GM12872 (cell line): ENCODE data around the gene ITGA8.

ENCODE experiments used
- TF ChIP-seq, protein P1 (sequence below): IDR thresholded peaks from 3 replicates; pipeline ENCODE4 v1.5.1; 2011; ENCODE audit warnings: low read depth, mild to moderate bottlenecking, low read length, moderate library complexity; ENCODE audit not compliant: insufficient read depth

ITGA8 gene

GRCh38 chr10:15469111-15469510 is 250.6 kb downstream of the ITGA8 start:
- TF ChIP-seq, protein P1, sequence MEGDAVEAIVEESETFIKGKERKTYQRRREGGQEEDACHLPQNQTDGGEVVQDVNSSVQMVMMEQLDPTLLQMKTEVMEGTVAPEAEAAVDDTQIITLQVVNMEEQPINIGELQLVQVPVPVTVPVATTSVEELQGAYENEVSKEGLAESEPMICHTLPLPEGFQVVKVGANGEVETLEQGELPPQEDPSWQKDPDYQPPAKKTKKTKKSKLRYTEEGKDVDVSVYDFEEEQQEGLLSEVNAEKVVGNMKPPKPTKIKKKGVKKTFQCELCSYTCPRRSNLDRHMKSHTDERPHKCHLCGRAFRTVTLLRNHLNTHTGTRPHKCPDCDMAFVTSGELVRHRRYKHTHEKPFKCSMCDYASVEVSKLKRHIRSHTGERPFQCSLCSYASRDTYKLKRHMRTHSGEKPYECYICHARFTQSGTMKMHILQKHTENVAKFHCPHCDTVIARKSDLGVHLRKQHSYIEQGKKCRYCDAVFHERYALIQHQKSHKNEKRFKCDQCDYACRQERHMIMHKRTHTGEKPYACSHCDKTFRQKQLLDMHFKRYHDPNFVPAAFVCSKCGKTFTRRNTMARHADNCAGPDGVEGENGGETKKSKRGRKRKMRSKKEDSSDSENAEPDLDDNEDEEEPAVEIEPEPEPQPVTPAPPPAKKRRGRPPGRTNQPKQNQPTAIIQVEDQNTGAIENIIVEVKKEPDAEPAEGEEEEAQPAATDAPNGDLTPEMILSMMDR, result no peak

DNA sequence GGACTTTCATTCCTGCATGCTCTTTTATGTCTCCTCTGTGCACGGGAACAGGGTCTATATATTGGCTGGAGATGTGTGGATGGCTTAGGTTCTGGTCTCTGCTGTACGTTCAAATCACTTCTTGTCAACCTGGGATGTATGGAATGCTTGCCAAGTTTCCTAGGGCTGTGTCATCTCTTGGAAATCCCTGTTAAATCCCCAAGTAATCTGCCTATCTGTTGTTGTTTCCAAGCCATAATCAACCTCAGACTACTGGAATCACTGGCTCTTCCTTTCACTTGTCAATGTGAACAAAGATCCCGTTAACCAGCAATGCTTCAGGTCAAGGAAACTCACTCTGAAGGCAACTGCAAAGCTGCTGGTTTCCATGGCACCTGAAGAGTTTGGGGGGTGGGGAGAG is 255.3 kb downstream of the ITGA8 start:
- TF ChIP-seq, protein P1, result no peak
